CD14-positive monocyte (primary cell): ENCODE results near the gene RELB. TPM values are rescaled to one million over a fixed set of nuclear protein-coding genes. Genes with fewer than 3 reads are reported as not detected.

Source experiments
- DNase-seq, 3 donors: peaks; one replicate each; pipeline ENCODE4 v3.0.0-alpha.2; 2011 to 2022
- H2AFZ ChIP-seq: 2 replicates; pipeline ENCODE4 v1.6.0; 2012; ENCODE audit warnings: mild to moderate bottlenecking, low read depth, low read length, inconsistent platforms; ENCODE audit not compliant: insufficient read depth, poor library complexity, severe bottlenecking
- H3K27ac ChIP-seq, 2 donors: 1 replicate in 1 of 2; 2 replicates in 1 of 2; pipeline ENCODE4 v1.5.1; 2012 to 2013; ENCODE audit warnings: low read length in 2 of 2, control low read depth in 1 of 2, inconsistent platforms in 1 of 2, low read depth in 1 of 2, mild to moderate bottlenecking in 1 of 2
- H3K27me3 ChIP-seq, 2 donors: one replicate each; pipeline versions ENCODE4 v1.6.0 to v1.6.1; 2011 to 2013; ENCODE audit warnings: low read length in 2 of 2; ENCODE audit not compliant: control insufficient read depth in 2 of 2, insufficient read depth in 2 of 2
- H3K36me3 ChIP-seq, 2 donors: replicated peaks in 1 of 2; 1 replicate in 1 of 2; 2 replicates in 1 of 2; pipeline versions ENCODE4 v1.5.1 to v1.6.1; 2012 to 2013; ENCODE audit warnings: low read length in 2 of 2, control low read depth in 1 of 2, inconsistent platforms in 1 of 2, mild to moderate bottlenecking in 1 of 2; ENCODE audit not compliant: insufficient read depth in 2 of 2, control insufficient read depth in 1 of 2
- H3K4me1 ChIP-seq, 2 donors: 1 replicate in 1 of 2; 2 replicates in 1 of 2; pipeline versions ENCODE4 v1.5.1 to v1.6.1; 2012 to 2013; ENCODE audit warnings: low read length in 2 of 2, control low read depth in 1 of 2, inconsistent platforms in 1 of 2, mild to moderate bottlenecking in 1 of 2, moderate library complexity in 1 of 2; ENCODE audit not compliant: insufficient read depth in 2 of 2, control insufficient read depth in 1 of 2
- H3K4me2 ChIP-seq: replicated peaks from 2 replicates; pipeline ENCODE3; 2012; ENCODE audit warnings: low read length, moderate library complexity, mild to moderate bottlenecking; ENCODE audit not compliant: poor library complexity, severe bottlenecking; ENCODE audit errors: extremely low read depth
- H3K4me3 ChIP-seq, 3 experiments: fragments of 200-600 bp in 1 of 3; sonication (generic) in 1 of 3; replicated peaks in 1 of 3; 1 replicate in 2 of 3; 2 replicates in 1 of 3; pipeline ENCODE4 v1.5.1; 2011 to 2013; ENCODE audit warnings: low read length in 3 of 3, mild to moderate bottlenecking in 3 of 3, control low read depth in 2 of 3, low read depth in 2 of 3, inconsistent platforms in 1 of 3, moderate library complexity in 1 of 3
- H3K79me2 ChIP-seq: 2 replicates; pipeline ENCODE4 v1.6.0; 2012; ENCODE audit warnings: mild to moderate bottlenecking, control low read depth, inconsistent platforms, low read length, moderate library complexity; ENCODE audit not compliant: insufficient read depth
- H3K9ac ChIP-seq: 2 replicates; pipeline ENCODE4 v1.6.0; 2017; ENCODE audit warnings: low read length, mild to moderate bottlenecking; ENCODE audit not compliant: insufficient read depth, poor library complexity, severe bottlenecking
- H3K9me3 ChIP-seq, 2 donors: replicated peaks in 1 of 2; 1 replicate in 1 of 2; 2 replicates in 1 of 2; pipeline versions ENCODE4 v1.5.1 to v1.6.1; 2012 to 2013; ENCODE audit warnings: low read length in 2 of 2, control low read depth in 1 of 2; ENCODE audit not compliant: control insufficient read depth in 1 of 2, insufficient read depth in 1 of 2
- H4K20me1 ChIP-seq: 2 replicates; pipeline ENCODE4 v1.6.0; 2012; ENCODE audit warnings: mild to moderate bottlenecking, low read length, control low read depth, moderate library complexity; ENCODE audit not compliant: insufficient read depth
- H3K27ac Mint-ChIP-seq, 7 donors: one replicate each; pipeline ENCODE4 v1.8.0; 2020; ENCODE audit warnings: mild to moderate bottlenecking in 7 of 7, mixed read lengths in 7 of 7, moderate library complexity in 6 of 7, inconsistent platforms in 2 of 7
- H3K27me3 Mint-ChIP-seq, 3 donors: one replicate each; pipeline ENCODE4 v1.8.0; 2021 to 2022; ENCODE audit warnings: low read depth in 3 of 3, mild to moderate bottlenecking in 3 of 3, mixed read lengths in 3 of 3, moderate library complexity in 3 of 3, inconsistent platforms in 1 of 3
- H3K36me3 Mint-ChIP-seq, 2 donors: one replicate each; pipeline ENCODE4 v1.8.0; 2020; ENCODE audit warnings: mixed read lengths in 2 of 2, inconsistent platforms in 1 of 2, mild to moderate bottlenecking in 1 of 2
- H3K4me1 Mint-ChIP-seq: one replicate; pipeline ENCODE4 v1.8.0; 2020; ENCODE audit warnings: mild to moderate bottlenecking, mixed read lengths
- H3K4me3 Mint-ChIP-seq, 2 donors: one replicate each; pipeline ENCODE4 v1.8.0; 2020; ENCODE audit warnings: mild to moderate bottlenecking in 2 of 2, mixed read lengths in 2 of 2, moderate library complexity in 1 of 2
- H3K9me3 Mint-ChIP-seq, 7 donors: one replicate each; pipeline ENCODE4 v1.8.0; 2020 to 2022; ENCODE audit warnings: mixed read lengths in 7 of 7, mild to moderate bottlenecking in 6 of 7, moderate library complexity in 6 of 7, inconsistent platforms in 2 of 7
- WGBS: methylation state at CpG from one replicate; pipeline ENCODE4 v1.1.5; 2013; ENCODE audit warnings: missing lambda C conversion rate; ENCODE audit not compliant: insufficient coverage; 5-methylcytosine and 5-hydroxymethylcytosine counted together
- intact Hi-C, 2 donors: fragments of 100-400 bp; cut with micrococcal nuclease; formaldehyde crosslinking; loops; one replicate each; pipeline versions ENCODE4 v1.15.0 to v1.15.1; 2023
- polyA plus RNA-seq, 3 donors: library from polyadenylated mRNA; depleted of rRNA in 1 of 3; unstranded in 2 of 3; stranded (reverse) in 1 of 3; fragments of 300-500 nt in 2 of 3; fragments of >200 nt in 1 of 3; fragmentation: Illumina TruSeq in 2 of 3; gene quantifications; 1 replicate in 2 of 3; 2 replicates in 1 of 3; pipeline ENCODE4 v1.2.3, GENCODE V29; 2012 to 2021
- TF ChIP-seq, protein P1 (sequence below): fragments of 200-600 bp; IDR thresholded peaks from one replicate; pipeline ENCODE4 v1.8.0; 2022; ENCODE audit warnings: antibody characterized with exemption, mild to moderate bottlenecking

The RELB gene
- polyA plus RNA-seq, 3 donors = 32.3 to 35.0 (median 34.4) TPM

DNA sequence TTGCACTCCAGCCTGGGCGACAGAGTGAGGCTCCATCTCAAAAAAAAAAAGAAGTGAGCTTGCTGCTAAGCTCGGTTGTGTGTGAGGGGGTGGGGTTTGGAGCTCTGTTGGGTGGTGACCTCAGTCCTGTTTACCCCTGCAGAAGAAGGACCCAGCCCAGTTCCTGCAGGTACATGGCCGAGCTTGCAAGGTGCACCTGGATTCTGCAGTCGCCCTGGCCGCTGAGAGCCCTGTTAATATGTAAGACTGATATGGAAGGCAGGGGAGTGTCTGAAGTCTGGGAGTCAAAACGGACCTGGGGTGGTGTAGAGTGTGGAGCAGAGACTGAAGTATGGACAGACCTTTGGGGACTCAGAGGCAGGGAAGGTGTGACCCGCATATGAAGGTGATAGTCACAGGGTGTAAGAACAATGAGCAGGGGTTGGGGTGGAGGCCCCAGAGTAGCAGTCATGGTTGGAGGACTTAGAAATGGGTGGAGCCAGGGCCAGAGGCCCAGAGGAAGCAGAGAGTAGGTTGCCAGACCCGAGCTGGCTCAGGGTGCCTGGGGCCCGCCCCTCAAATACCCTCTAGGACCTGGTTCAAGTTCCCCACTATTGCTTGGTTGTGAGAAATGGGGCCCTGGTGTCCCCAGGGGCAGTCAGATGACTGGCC, 50.8 kb downstream of the RELB start:
- DNase-seq = no peak
- 89% methylated on average over 9 of the region's 9 CpGs for WGBS
- Histone ChIP-seq H3K27me3 (no peaks in the 10 kb centered on the region), H3K4me3 (no peak overlapping the region), H3K79me2 (peaks cover 66% of the 10 kb centered on the region), H3K9ac (no peak overlapping the region), H3K9me3 (no peaks in the 10 kb centered on the region), H3K4me1 (peaks cover 12 to 13% of the 10 kb centered on the region in 2 donors), H3K36me3 (peaks cover 53 to 79% of the 10 kb centered on the region in 2 donors), H3K27ac (peak overlapping the region in 1 of 2 donors; percentile 31), H4K20me1 (peaks cover 99% of the 10 kb centered on the region), H2AFZ (no peak overlapping the region), H3K4me2 (no peak overlapping the region)
- TF ChIP-seq, protein P1, sequence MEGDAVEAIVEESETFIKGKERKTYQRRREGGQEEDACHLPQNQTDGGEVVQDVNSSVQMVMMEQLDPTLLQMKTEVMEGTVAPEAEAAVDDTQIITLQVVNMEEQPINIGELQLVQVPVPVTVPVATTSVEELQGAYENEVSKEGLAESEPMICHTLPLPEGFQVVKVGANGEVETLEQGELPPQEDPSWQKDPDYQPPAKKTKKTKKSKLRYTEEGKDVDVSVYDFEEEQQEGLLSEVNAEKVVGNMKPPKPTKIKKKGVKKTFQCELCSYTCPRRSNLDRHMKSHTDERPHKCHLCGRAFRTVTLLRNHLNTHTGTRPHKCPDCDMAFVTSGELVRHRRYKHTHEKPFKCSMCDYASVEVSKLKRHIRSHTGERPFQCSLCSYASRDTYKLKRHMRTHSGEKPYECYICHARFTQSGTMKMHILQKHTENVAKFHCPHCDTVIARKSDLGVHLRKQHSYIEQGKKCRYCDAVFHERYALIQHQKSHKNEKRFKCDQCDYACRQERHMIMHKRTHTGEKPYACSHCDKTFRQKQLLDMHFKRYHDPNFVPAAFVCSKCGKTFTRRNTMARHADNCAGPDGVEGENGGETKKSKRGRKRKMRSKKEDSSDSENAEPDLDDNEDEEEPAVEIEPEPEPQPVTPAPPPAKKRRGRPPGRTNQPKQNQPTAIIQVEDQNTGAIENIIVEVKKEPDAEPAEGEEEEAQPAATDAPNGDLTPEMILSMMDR = no peak
- intact Hi-C loops = no loop called here
- peaks cover 0 to 2% (median 0%) of the 10 kb centered on the region in 7 donors for H3K9me3 Mint-ChIP-seq
- H3K27me3 Mint-ChIP-seq = no peaks in the 10 kb centered on the region
- peak overlapping the region in 5 of 7 donors; percentile 12 to 62 (median 37) for H3K27ac Mint-ChIP-seq
- peaks cover 58 to 79% of the 10 kb centered on the region in 2 donors for H3K36me3 Mint-ChIP-seq
- H3K4me3 Mint-ChIP-seq = no peak overlapping the region
- peaks cover 22% of the 10 kb centered on the region for H3K4me1 Mint-ChIP-seq

DNA sequence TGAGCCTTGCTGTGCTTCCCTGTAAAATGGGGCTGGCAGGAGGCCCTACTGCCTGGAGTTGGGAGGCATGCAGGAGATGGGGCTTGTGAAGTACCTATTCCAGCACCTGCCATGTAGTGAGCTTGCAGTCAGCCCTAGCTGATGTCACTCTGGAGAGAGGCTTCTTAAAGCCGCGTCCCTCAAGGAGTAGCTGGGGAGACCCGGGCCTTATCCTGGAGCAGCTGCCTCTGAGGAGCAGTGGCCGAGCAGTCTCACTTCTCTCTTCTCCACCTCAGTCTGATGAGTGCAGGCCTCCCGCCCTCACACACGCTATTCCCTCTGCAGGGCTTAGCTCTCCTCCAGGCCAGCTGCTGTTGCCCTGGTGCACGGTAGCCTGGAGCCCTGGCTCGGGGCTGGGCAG, 55.6 kb downstream of the RELB start:
- Histone ChIP-seq H3K9me3 (no peaks in the 10 kb centered on the region), H2AFZ (no peak overlapping the region), H4K20me1 (peaks cover 94% of the 10 kb centered on the region), H3K79me2 (peaks cover 26% of the 10 kb centered on the region), H3K27me3 (no peaks in the 10 kb centered on the region), H3K27ac (peak overlapping the region in 1 of 2 donors; percentile 26), H3K36me3 (peaks cover 93 to 99% of the 10 kb centered on the region in 2 donors), H3K4me3 (no peak overlapping the region), H3K9ac (no peak overlapping the region), H3K4me1 (no peaks in the 10 kb centered on the region), H3K4me2 (no peak overlapping the region)
- H3K27ac Mint-ChIP-seq = peak overlapping the region in 4 of 7 donors; percentile 39 to 73 (median 66)
- no peak for DNase-seq
- intact Hi-C loops = loop anchor here (5.0 kb wide), 1 partner anchor 155 kb away; no protein-coding TSS in a partner anchor
- H3K27me3 Mint-ChIP-seq = peaks cover 0 to 3% (median 2%) of the 10 kb centered on the region in 3 donors
- TF ChIP-seq, protein P1 = no peak
- H3K4me3 Mint-ChIP-seq = no peak overlapping the region
- H3K36me3 Mint-ChIP-seq = peaks cover 91 to 98% of the 10 kb centered on the region in 2 donors
- WGBS = 85% methylated on average over 8 of the region's 8 CpGs
- peaks cover 2% of the 10 kb centered on the region for H3K4me1 Mint-ChIP-seq
- no peaks in the 10 kb centered on the region for H3K9me3 Mint-ChIP-seq
